A549 (cell line): ENCODE results near the gene ENTR1. TPM values are rescaled to one million over a fixed set of nuclear protein-coding genes. Genes with fewer than 3 reads are reported as not detected.

Experiments used
- CHD2 ChIP-seq: fragments of 150-350 bp; IDR thresholded peaks from 2 replicates; pipeline ENCODE4 v1.6.1; 2014; ENCODE audit warnings: low read length; ENCODE audit not compliant: partially characterized antibody
- EHF ChIP-seq: fragments of 250-450 bp; sonication (Bioruptor Pico); IDR thresholded peaks from 2 replicates; pipeline ENCODE4 v1.5.0; 2020; ENCODE audit warnings: mild to moderate bottlenecking
- FOSB ChIP-seq: fragments of 250-450 bp; sonication (Bioruptor Pico); IDR thresholded peaks from 2 replicates; pipeline ENCODE4 v1.5.0; 2020; ENCODE audit warnings: mild to moderate bottlenecking, moderate library complexity
- FOXS1 ChIP-seq: fragments of 250-450 bp; sonication (Bioruptor Pico); IDR thresholded peaks from 2 replicates; pipeline ENCODE4 v1.5.0; 2020; ENCODE audit warnings: mild to moderate bottlenecking, moderate library complexity
- HOXA7 ChIP-seq: fragments of 250-450 bp; sonication (Bioruptor Pico); IDR thresholded peaks from 2 replicates; pipeline ENCODE4 v1.5.0; 2020; ENCODE audit warnings: mild to moderate bottlenecking, moderate library complexity
- HOXB5 ChIP-seq: fragments of 250-450 bp; sonication (Bioruptor Pico); IDR thresholded peaks from 2 replicates; pipeline ENCODE4 v1.5.0; 2020; ENCODE audit warnings: mild to moderate bottlenecking, moderate library complexity
- JUN ChIP-seq, 2 experiments: fragments of >200 bp; sonication (Bioruptor Twin); formaldehyde crosslinking; IDR thresholded peaks; 2 replicates in 1 of 2; 3 replicates in 1 of 2; pipeline ENCODE4 v1.6.1; 2016 to 2017
- MAFK ChIP-seq: fragments of 450-650 bp; IDR thresholded peaks from 2 replicates; pipeline ENCODE4 v1.6.1; 2014; ENCODE audit not compliant: partially characterized antibody
- NFE2L2 ChIP-seq: fragments of 150-350 bp; conservative IDR thresholded peaks from 2 replicates; pipeline ENCODE4 v1.6.1; 2014; ENCODE audit warnings: low read length
- NPAS2 ChIP-seq: fragments of 250-450 bp; sonication (Bioruptor Pico); IDR thresholded peaks from 2 replicates; pipeline ENCODE4 v1.8.0; 2022; ENCODE audit warnings: mild to moderate bottlenecking, moderate library complexity, borderline replicate concordance
- POLR2AphosphoS2 ChIP-seq: conservative IDR thresholded peaks from 2 replicates; pipeline ENCODE4 v1.6.1; 2012; ENCODE audit warnings: low read length, improper control_type of control experiment, inconsistent platforms
- RAD21 ChIP-seq, 2 experiments: fragments of >200 bp in 1 of 2; sonication (Bioruptor Twin) in 1 of 2; formaldehyde crosslinking in 1 of 2; IDR thresholded peaks in 1 of 2; conservative IDR thresholded peaks in 1 of 2; 2 replicates in 1 of 2; 3 replicates in 1 of 2; pipeline ENCODE4 v1.6.1; 2012 to 2018; ENCODE audit warnings: inconsistent platforms in 1 of 2
- RARB ChIP-seq: fragments of 250-450 bp; sonication (Bioruptor Pico); IDR thresholded peaks from 2 replicates; pipeline ENCODE4 v1.8.0; 2021; ENCODE audit warnings: mild to moderate bottlenecking, moderate library complexity
- RCOR1 ChIP-seq: fragments of 150-350 bp; IDR thresholded peaks from 2 replicates; pipeline ENCODE4 v1.6.1; 2014; ENCODE audit warnings: antibody characterized with exemption, low read length, low read depth
- RFX5 ChIP-seq: fragments of 450-650 bp; IDR thresholded peaks from 2 replicates; pipeline ENCODE4 v1.7.1; 2014; ENCODE audit warnings: antibody characterized with exemption, mild to moderate bottlenecking, moderate library complexity
- SMC3 ChIP-seq: fragments of >200 bp; sonication (Bioruptor Twin); formaldehyde crosslinking; IDR thresholded peaks from 3 replicates; pipeline ENCODE4 v1.6.1; 2018; ENCODE audit warnings: inconsistent platforms
- TP53 ChIP-seq: fragments of 250-450 bp; sonication (Bioruptor Pico); IDR thresholded peaks from 2 replicates; pipeline ENCODE4 v1.5.0; 2021; ENCODE audit warnings: mild to moderate bottlenecking, moderate library complexity
- ZNF302 ChIP-seq: fragments of 250-450 bp; sonication (Bioruptor Pico); IDR thresholded peaks from 2 replicates; pipeline ENCODE4 v1.9.0; 2021; ENCODE audit warnings: inconsistent platforms, mild to moderate bottlenecking, moderate library complexity
- ZSCAN20 ChIP-seq: fragments of 250-450 bp; sonication (Bioruptor Pico); IDR thresholded peaks from 2 replicates; pipeline ENCODE4 v1.8.0; 2022; ENCODE audit warnings: mild to moderate bottlenecking, moderate library complexity
- polyA plus RNA-seq, 4 experiments: library from polyadenylated mRNA; depleted of rRNA in 3 of 4; stranded (reverse); fragments of >200 nt; fragmentation: RNase III in 1 of 4; extraction: RNeasy Plus Mini Kit Qiagen cat#74134 plus additional on column Dnase treatment in 1 of 4; gene quantifications; 2 replicates in 3 of 4; 3 replicates in 1 of 4; pipeline ENCODE4 v1.2.3, GENCODE V29; 2011 to 2017
- TF ChIP-seq, protein P1 (sequence below): fragments of 250-450 bp; sonication (Bioruptor Pico); IDR thresholded peaks from 2 replicates; pipeline ENCODE4 v1.5.0; 2021; ENCODE audit warnings: mild to moderate bottlenecking, moderate library complexity, borderline replicate concordance
- TF ChIP-seq, protein P2 (sequence below): fragments of >200 bp; sonication (Bioruptor Twin); formaldehyde crosslinking; IDR thresholded peaks from 3 replicates; pipeline ENCODE4 v1.6.1; 2016
- TF ChIP-seq, protein P3 (sequence below): fragments of 200-600 bp; sonication (generic); IDR thresholded peaks from 2 replicates; pipeline ENCODE4 v1.6.1; 2016; ENCODE audit warnings: antibody characterized with exemption, mild to moderate bottlenecking, moderate library complexity

ENTR1 gene
- polyA plus RNA-seq, 2 of the 4 experiments (the other 2 are of a cell fraction): 63.8 to 75.8 TPM

DNA sequence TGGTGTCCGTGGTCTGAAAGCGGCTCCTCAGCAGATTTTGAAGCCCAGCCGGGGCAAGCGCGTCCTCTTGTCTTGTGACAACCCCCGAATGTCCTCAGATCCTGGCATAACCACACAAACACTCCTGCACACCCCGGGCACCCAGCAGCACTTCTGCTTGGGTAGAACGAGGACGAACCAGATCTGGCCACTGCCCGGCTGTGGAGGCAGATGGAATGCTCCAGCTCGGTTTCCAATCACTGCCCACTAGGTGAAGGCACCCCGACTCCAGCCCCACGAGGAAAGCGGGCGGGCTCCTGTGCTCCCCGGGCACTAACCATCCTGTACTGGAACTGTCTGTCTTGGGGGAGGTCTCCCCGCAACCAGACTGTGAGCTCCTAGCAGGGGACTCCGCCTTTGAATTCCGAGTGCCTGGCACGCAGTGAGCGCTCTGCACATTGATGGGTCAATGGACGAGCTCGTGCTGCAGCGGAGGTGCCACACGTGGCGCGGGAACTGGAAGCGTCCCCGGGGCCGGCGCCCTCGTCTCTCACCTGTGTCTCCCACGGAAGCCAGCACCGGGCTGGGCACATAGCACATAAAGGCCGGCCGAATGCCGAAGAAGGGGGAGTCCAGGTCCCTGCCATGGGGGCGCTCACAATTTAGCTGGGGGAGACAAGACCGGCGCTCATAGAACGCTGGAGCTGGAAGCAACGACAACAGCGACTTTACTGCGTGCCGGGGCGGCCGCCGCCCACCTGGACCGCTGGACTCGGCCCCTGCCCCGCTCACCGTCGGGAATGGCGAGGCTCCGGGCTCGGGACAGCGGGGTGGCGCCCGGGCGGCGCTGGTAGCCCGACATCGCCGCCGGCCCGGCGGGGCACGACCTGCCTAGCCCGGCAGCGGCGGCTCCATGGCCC, 608 bp downstream of the ENTR1 start (continued):
- TF ChIP-seq TP53 (CRISPR knock-in tag) (peak; percentile 83; the same call in 1 of the 2 replicates), NPAS2 (CRISPR knock-in tag) (no peak), MAFK (peak; percentile 30), ZNF302 (CRISPR knock-in tag) (no peak), SMC3 (no peak), RAD21 (conservative IDR thresholded peaks at IDR 0.05 in 1 of 2, IDR thresholded peaks at IDR 0.05 in 1 of 2) (no peak), RCOR1 (no peak), NFE2L2 (no peak), FOSB (CRISPR knock-in tag) (peak; percentile 43; the same call in 1 of the 2 replicates), HOXB5 (peak; percentile 71; the same call in 1 of the 2 replicates), HOXA7 (CRISPR knock-in tag) (0 out of 2 replicates have a peak, but pooled peaks have one; percentile 47), RFX5 (no peak), FOXS1 (CRISPR knock-in tag) (no peak), EHF (peak; percentile 53; the same call in 1 of the 2 replicates), RARB (CRISPR knock-in tag) (no peak), ZSCAN20 (CRISPR knock-in tag) (no peak), JUN (IDR thresholded peaks at IDR 0.05) (no peak), POLR2AphosphoS2 (no peak), CHD2 (no peak)
- TF ChIP-seq, protein P1, sequence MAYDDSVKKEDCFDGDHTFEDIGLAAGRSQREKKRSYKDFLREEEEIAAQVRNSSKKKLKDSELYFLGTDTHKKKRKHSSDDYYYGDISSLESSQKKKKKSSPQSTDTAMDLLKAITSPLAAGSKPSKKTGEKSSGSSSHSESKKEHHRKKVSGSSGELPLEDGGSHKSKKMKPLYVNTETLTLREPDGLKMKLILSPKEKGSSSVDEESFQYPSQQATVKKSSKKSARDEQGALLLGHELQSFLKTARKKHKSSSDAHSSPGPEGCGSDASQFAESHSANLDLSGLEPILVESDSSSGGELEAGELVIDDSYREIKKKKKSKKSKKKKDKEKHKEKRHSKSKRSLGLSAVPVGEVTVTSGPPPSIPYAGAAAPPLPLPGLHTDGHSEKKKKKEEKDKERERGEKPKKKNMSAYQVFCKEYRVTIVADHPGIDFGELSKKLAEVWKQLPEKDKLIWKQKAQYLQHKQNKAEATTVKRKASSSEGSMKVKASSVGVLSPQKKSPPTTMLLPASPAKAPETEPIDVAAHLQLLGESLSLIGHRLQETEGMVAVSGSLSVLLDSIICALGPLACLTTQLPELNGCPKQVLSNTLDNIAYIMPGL (CRISPR knock-in tag): no peak
- TF ChIP-seq, protein P2, sequence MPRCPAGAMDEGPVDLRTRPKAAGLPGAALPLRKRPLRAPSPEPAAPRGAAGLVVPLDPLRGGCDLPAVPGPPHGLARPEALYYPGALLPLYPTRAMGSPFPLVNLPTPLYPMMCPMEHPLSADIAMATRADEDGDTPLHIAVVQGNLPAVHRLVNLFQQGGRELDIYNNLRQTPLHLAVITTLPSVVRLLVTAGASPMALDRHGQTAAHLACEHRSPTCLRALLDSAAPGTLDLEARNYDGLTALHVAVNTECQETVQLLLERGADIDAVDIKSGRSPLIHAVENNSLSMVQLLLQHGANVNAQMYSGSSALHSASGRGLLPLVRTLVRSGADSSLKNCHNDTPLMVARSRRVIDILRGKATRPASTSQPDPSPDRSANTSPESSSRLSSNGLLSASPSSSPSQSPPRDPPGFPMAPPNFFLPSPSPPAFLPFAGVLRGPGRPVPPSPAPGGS: no peak
- TF ChIP-seq, protein P3, sequence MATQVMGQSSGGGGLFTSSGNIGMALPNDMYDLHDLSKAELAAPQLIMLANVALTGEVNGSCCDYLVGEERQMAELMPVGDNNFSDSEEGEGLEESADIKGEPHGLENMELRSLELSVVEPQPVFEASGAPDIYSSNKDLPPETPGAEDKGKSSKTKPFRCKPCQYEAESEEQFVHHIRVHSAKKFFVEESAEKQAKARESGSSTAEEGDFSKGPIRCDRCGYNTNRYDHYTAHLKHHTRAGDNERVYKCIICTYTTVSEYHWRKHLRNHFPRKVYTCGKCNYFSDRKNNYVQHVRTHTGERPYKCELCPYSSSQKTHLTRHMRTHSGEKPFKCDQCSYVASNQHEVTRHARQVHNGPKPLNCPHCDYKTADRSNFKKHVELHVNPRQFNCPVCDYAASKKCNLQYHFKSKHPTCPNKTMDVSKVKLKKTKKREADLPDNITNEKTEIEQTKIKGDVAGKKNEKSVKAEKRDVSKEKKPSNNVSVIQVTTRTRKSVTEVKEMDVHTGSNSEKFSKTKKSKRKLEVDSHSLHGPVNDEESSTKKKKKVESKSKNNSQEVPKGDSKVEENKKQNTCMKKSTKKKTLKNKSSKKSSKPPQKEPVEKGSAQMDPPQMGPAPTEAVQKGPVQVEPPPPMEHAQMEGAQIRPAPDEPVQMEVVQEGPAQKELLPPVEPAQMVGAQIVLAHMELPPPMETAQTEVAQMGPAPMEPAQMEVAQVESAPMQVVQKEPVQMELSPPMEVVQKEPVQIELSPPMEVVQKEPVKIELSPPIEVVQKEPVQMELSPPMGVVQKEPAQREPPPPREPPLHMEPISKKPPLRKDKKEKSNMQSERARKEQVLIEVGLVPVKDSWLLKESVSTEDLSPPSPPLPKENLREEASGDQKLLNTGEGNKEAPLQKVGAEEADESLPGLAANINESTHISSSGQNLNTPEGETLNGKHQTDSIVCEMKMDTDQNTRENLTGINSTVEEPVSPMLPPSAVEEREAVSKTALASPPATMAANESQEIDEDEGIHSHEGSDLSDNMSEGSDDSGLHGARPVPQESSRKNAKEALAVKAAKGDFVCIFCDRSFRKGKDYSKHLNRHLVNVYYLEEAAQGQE: no peak
